T-cell (primary cell): ENCODE data around the gene NEUROD2. TPM values are rescaled to one million over a fixed set of nuclear protein-coding genes. Genes with fewer than 3 reads are reported as not detected.

Experiments used
- ATAC-seq, 4 experiments: fragments of 200-7000 bp in 3 of 4; fragments of 150-1000 bp in 1 of 4; cut with Tn5 transposase; replicated peaks in 1 of 4; 1 replicate in 3 of 4; 2 replicates in 1 of 4; pipeline ENCODE4 v1.10.0; 2021; ENCODE audit warnings: moderate library complexity in 3 of 4, mild to moderate bottlenecking in 2 of 4, moderate number of reproducible peaks in 1 of 4
- CTCF ChIA-PET, 2 donors: fragments of 300-600 bp; sonication (Branson Sonifier 250); formaldehyde crosslinking; loops; one replicate each; lab custom pipeline; 2022; ENCODE audit warnings: antibody characterized with exemption in 2 of 2; lab: Charles Lee
- POLR2A ChIA-PET, 2 donors: fragments of 300-600 bp; sonication (Branson Sonifier 250); formaldehyde crosslinking; loops; one replicate each; lab custom pipeline; 2022; ENCODE audit warnings: antibody characterized with exemption in 2 of 2; lab: Charles Lee
- DNase-seq, 35 experiments: peaks; one replicate each; pipeline versions ENCODE4 v3.0.0 to v3.0.0-alpha.2; 2013 to 2023
- H3K27ac ChIP-seq: one replicate; pipeline ENCODE4 v1.5.1; 2013; ENCODE audit warnings: low read length
- H3K27me3 ChIP-seq, 2 experiments: replicated peaks in 1 of 2; 1 replicate in 1 of 2; 2 replicates in 1 of 2; pipeline versions ENCODE4 v1.6.1 to v1.7.0; 2013; ENCODE audit warnings: low read length in 1 of 2, mixed read lengths in 1 of 2; ENCODE audit not compliant: control insufficient read depth in 2 of 2, insufficient read depth in 2 of 2; ENCODE audit errors: extremely low read depth in 1 of 2
- H3K36me3 ChIP-seq, 2 donors: 1 replicate in 1 of 2; 2 replicates in 1 of 2; pipeline versions ENCODE4 v1.6.1 to v1.7.0; 2013; ENCODE audit warnings: low read length in 1 of 2; ENCODE audit not compliant: control insufficient read depth in 2 of 2, insufficient read depth in 1 of 2; ENCODE audit errors: extremely low read depth in 1 of 2
- H3K4me1 ChIP-seq, 2 experiments: 1 replicate in 1 of 2; 2 replicates in 1 of 2; pipeline versions ENCODE4 v1.6.1 to v1.7.0; 2013; ENCODE audit warnings: low read length in 2 of 2, mixed read lengths in 1 of 2; ENCODE audit not compliant: insufficient read depth in 2 of 2, control insufficient read depth in 1 of 2; ENCODE audit errors: extremely low read depth in 1 of 2
- H3K4me3 ChIP-seq, 2 donors: 1 replicate in 1 of 2; 2 replicates in 1 of 2; pipeline versions ENCODE4 v1.5.1 to v1.7.0; 2013; ENCODE audit warnings: mild to moderate bottlenecking in 2 of 2, low read length in 1 of 2, moderate library complexity in 1 of 2; ENCODE audit not compliant: control insufficient read depth in 1 of 2; ENCODE audit errors: extremely low read depth in 1 of 2
- H3K9me3 ChIP-seq: 2 replicates; pipeline ENCODE4 v1.7.0; 2013
- H3K27ac Mint-ChIP-seq, 2 donors: one replicate each; pipeline ENCODE4 v1.8.0; 2020 to 2021; ENCODE audit warnings: mild to moderate bottlenecking in 2 of 2, mixed read lengths in 2 of 2
- H3K27me3 Mint-ChIP-seq, 2 donors: one replicate each; pipeline ENCODE4 v1.8.0; 2021 to 2022; ENCODE audit warnings: mixed read lengths in 2 of 2
- H3K36me3 Mint-ChIP-seq: one replicate; pipeline ENCODE4 v1.8.0; 2021; ENCODE audit warnings: mixed read lengths
- H3K4me1 Mint-ChIP-seq, 3 donors: one replicate each; pipeline ENCODE4 v1.8.0; 2020 to 2022; ENCODE audit warnings: mixed read lengths in 3 of 3, mild to moderate bottlenecking in 1 of 3
- H3K4me3 Mint-ChIP-seq, 3 donors: one replicate each; pipeline ENCODE4 v1.8.0; 2020 to 2022; ENCODE audit warnings: mild to moderate bottlenecking in 3 of 3, mixed read lengths in 3 of 3, moderate library complexity in 3 of 3
- H3K9me3 Mint-ChIP-seq, 3 donors: one replicate each; pipeline ENCODE4 v1.8.0; 2020 to 2022; ENCODE audit warnings: mixed read lengths in 3 of 3
- WGBS: methylation state at CpG from one replicate; pipeline ENCODE4 v1.1.5; 2013; ENCODE audit warnings: missing lambda C conversion rate; ENCODE audit not compliant: insufficient coverage; 5-methylcytosine and 5-hydroxymethylcytosine counted together
- total RNA-seq, 35 experiments: library from RNA in 6 of 35; stranded (reverse) in 6 of 35; fragments of 120-200 nt in 1 of 35; gene quantifications; one replicate each; pipeline versions ENCODE4 v1.2.1 to v1.2.4 and lab custom pipeline; 2013 to 2026

NEUROD2 gene
- total RNA-seq, 5 donors from 2014 or later (not counting 1 experiment from before 2014, with no cell fraction given): not detected

DNA sequence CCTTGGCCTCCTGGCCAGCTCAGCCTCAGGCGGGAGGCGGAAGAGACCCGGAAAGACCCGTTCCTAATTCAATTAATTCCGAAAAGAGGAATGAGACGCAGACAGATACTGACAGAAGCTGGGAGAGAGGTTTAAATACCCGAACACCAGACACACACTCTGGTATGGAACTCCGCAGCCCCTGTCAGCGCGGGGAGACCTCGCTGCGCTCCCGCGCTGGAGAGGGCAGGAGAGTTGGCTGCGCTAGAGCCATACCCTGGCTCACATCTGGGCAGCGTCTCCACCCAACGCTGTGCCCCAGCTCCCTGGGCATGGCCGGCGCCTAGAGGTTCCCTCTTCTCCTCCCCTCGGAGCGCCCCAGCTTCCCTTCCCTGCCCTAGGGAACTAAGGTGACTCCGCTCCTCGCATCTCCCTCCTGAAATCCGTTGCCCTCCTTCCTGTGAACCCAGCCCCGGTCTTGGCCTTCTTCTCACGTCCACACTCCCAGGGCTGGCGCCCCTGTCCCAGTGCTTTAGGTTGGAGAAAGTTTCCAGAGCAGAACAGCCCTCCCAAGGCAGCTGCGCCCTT, 8.0 kb downstream of the NEUROD2 start:
- Mint-ChIP-seq H3K9me3 (no peaks in the 10 kb centered on the region), H3K4me3 (peak overlapping the region in 1 of 3 donors; percentile 23), H3K4me1 (peaks cover 35 to 43% (median 37%) of the 10 kb centered on the region in 3 donors), H3K36me3 (no peaks in the 10 kb centered on the region), H3K27ac (no peak overlapping the region), H3K27me3 (peaks cover 74 to 87% of the 10 kb centered on the region in 2 donors)
- Histone ChIP-seq H3K36me3 (no peaks in the 10 kb centered on the region), H3K4me3 (no peak overlapping the region), H3K27ac (no peak overlapping the region), H3K4me1 (peaks cover 4 to 43% of the 10 kb centered on the region in 2 experiments), H3K9me3 (no peaks in the 10 kb centered on the region), H3K27me3 (peaks cover 24 to 97% of the 10 kb centered on the region in 2 experiments)
- ChIA-PET POLR2A (no interaction called here), CTCF (no interaction called here)
- DNase-seq (no peak), ATAC-seq (peak in 1 of 4 experiments; percentile 27)
- WGBS: 8% methylated on average over 5 of the region's 28 CpGs

DNA sequence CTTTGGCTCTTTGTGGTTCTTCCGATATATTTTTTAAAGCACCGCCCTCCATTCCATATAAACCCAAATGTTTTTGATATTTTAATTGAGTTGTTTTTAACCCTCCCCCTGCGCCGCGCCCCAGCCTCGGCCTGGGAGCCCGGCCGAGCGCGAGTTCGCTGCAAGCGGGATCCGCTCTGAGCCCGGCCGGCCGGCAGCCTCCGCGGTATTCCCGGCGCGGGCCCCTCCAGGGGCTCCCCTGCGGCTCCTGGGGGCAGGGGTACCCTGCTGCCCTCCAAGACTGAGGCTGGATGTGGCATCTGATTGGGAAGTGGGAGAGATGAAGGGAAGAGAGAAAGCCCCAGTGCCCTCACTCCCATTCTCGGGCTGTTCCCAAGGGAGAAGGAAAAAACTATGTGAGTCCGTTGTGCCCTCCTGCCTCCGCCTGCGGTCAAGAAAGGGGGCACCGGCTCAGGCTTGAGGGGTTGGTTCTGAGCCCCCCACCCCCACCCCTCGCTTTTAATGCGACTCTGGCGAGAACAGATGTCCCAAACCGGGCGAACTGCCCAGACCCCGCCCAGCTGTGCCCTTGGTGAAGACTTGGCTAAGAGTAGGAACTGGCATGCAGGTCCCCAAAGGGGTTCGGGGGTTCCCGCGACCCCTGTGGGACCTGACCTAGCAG, 8.6 kb downstream of the NEUROD2 start:
- H3K36me3 Mint-ChIP-seq: no peaks in the 10 kb centered on the region
- WGBS: 2% methylated on average over 19 of the region's 36 CpGs
- H3K4me3 Mint-ChIP-seq: peak overlapping the region in 1 of 3 donors; percentile 41
- CTCF ChIA-PET: interaction anchor here in 1 of 2 donors (0.5 kb wide), 1 partner anchor 374 kb away, joined by 5 read pairs; no protein-coding TSS in a partner anchor
- H3K9me3 Mint-ChIP-seq: no peaks in the 10 kb centered on the region
- Histone ChIP-seq H3K4me1 (peaks cover 2 to 37% of the 10 kb centered on the region in 2 experiments), H3K4me3 (no peak overlapping the region), H3K27me3 (peaks cover 24 to 96% of the 10 kb centered on the region in 2 experiments), H3K27ac (no peak overlapping the region), H3K9me3 (no peaks in the 10 kb centered on the region), H3K36me3 (no peaks in the 10 kb centered on the region)
- ATAC-seq (no peak), DNase-seq (no peak)
- no peak overlapping the region for H3K27ac Mint-ChIP-seq
- peaks cover 77 to 88% of the 10 kb centered on the region in 2 donors for H3K27me3 Mint-ChIP-seq
- POLR2A ChIA-PET: interaction anchor here in 1 of 2 donors (0.6 kb wide), 1 partner anchor 28 kb away, joined by 4 read pairs; no protein-coding TSS in a partner anchor
- H3K4me1 Mint-ChIP-seq: peaks cover 35 to 39% (median 36%) of the 10 kb centered on the region in 3 donors

DNA sequence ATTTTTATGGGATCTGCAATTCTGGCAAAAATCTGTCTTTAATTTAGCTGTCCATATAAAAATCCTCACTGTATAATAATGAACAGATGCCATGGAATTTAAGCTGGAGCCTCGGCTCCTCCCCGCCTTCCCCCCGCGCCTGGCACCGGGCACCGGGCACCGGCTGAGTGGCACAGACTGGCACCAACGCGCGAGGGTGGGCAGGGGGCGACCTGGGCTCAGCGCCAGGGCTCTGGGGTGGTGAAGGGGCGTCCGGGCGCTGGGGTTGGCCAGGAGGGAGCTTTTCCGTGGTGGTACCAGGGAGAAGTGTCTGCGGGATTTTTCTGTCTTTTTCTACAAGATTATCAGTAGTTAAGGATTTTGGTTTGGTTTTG, 9.1 kb downstream of the NEUROD2 start:
- Mint-ChIP-seq H3K9me3 (no peaks in the 10 kb centered on the region), H3K27ac (no peak overlapping the region), H3K27me3 (peaks cover 82 to 91% of the 10 kb centered on the region in 2 donors), H3K4me3 (peak overlapping the region in 1 of 3 donors; percentile 41), H3K4me1 (peaks cover 33 to 37% (median 33%) of the 10 kb centered on the region in 3 donors), H3K36me3 (no peaks in the 10 kb centered on the region)
- no peaks in the 10 kb centered on the region for H3K9me3 ChIP-seq
- H3K27me3 ChIP-seq: peaks cover 20 to 93% of the 10 kb centered on the region in 2 experiments
- no peak overlapping the region for H3K27ac ChIP-seq
- H3K4me1 ChIP-seq: peaks cover 0 to 32% of the 10 kb centered on the region in 2 experiments
- POLR2A ChIA-PET: interaction anchor here in 1 of 2 donors (0.6 kb wide), 1 partner anchor 29 kb away, joined by 4 read pairs; no protein-coding TSS in a partner anchor
- ATAC-seq: no peak
- no peak overlapping the region for H3K4me3 ChIP-seq
- DNase-seq: no peak
- CTCF ChIA-PET: interaction anchor here in 1 of 2 donors (0.5 kb wide), 1 partner anchor 375 kb away, joined by 5 read pairs; no protein-coding TSS in a partner anchor
- no peaks in the 10 kb centered on the region for H3K36me3 ChIP-seq
- WGBS: 5% methylated on average over 7 of the region's 17 CpGs

DNA sequence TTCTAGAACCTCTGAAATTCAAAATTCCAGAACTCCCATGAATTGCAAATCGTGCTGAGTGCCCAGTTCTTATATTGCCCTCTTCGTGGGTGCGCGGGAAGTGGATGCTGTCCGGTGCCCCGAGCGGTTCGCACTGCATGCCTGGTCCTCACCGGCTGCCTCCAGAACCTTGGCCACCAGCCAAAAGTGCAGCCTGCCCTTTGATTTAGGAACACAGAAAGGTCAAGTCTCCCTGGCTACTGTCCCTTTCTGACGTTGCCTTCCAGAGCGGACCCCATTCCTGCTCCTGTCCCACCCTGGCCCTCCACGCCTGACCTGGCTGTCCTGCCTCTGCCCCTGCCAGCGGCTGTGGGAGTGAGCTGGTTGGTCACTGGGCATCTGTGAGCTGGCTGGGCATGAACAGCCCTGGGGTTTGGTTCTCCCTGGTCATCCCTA, 9.7 kb downstream of the NEUROD2 start:
- Mint-ChIP-seq H3K36me3 (no peaks in the 10 kb centered on the region), H3K4me1 (peaks cover 29 to 32% (median 31%) of the 10 kb centered on the region in 3 donors), H3K27ac (no peak overlapping the region), H3K4me3 (peak overlapping the region in 1 of 3 donors; percentile 41), H3K9me3 (no peaks in the 10 kb centered on the region), H3K27me3 (peaks cover 82 to 91% of the 10 kb centered on the region in 2 donors)
- WGBS: 20% methylated on average over 12 of the region's 13 CpGs
- Histone ChIP-seq H3K27me3 (peaks cover 20 to 94% of the 10 kb centered on the region in 2 experiments), H3K4me1 (peaks cover 0 to 30% of the 10 kb centered on the region in 2 experiments), H3K9me3 (no peaks in the 10 kb centered on the region), H3K27ac (no peak overlapping the region), H3K4me3 (no peak overlapping the region), H3K36me3 (no peaks in the 10 kb centered on the region)
- ATAC-seq: no peak
- ChIA-PET POLR2A (no interaction called here), CTCF (interaction anchor here in 1 of 2 donors (0.9 kb wide), 1 partner anchor 24 kb away, joined by 3 read pairs; no protein-coding TSS in a partner anchor)
- DNase-seq: no peak

DNA sequence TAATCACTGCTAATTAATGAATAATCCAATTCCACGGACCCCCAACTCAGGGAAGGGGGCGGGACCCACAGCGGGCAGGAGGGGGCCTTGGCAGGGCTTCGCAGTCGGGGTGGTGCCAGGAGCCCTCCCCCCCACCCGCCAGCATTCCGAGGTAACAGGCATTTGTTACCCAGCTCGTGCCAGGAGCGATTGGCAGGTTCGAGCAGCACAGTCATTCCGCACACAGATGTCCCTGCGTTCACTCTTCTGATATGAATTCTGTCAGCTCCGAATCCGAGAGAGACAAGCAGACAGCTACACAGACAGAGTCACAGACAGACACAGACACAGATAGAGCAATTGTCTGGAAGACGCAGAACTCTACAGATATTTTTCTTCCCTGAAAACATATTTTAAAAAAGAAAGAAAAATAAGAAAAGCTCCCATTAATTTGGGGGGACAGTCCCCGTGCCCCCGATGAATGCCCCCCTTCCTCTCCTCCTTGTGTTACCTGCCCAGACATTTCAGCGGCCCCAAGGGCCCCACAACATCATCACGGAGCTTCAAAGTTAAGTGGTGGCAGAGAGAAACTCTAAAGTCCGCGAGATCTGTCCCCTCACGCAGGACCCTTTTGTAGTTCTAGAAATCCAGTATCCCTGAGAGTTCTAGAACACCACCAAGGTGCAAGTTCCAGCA, 10.2 kb downstream of the NEUROD2 start:
- Mint-ChIP-seq H3K27me3 (peaks cover 80 to 89% of the 10 kb centered on the region in 2 donors), H3K27ac (no peak overlapping the region), H3K36me3 (no peaks in the 10 kb centered on the region), H3K4me3 (peak overlapping the region in 1 of 3 donors; percentile 41), H3K9me3 (peaks cover 0 to under 1% (median under 1%) of the 10 kb centered on the region in 3 donors), H3K4me1 (peaks cover 29 to 32% (median 30%) of the 10 kb centered on the region in 3 donors)
- Histone ChIP-seq H3K9me3 (no peaks in the 10 kb centered on the region), H3K36me3 (no peaks in the 10 kb centered on the region), H3K27ac (no peak overlapping the region), H3K27me3 (peaks cover 20 to 89% of the 10 kb centered on the region in 2 experiments), H3K4me3 (no peak overlapping the region), H3K4me1 (peaks cover 0 to 30% of the 10 kb centered on the region in 2 experiments)
- ATAC-seq (no peak), DNase-seq (no peak)
- WGBS: 9% methylated on average over 10 of the region's 22 CpGs
- ChIA-PET POLR2A (no interaction called here), CTCF (interaction anchor here in 1 of 2 donors (0.9 kb wide), 1 partner anchor 24 kb away, joined by 3 read pairs; no protein-coding TSS in a partner anchor)
